SK-N-SH treated with all-trans-retinoic acid at 6 μM for 48 hours (cell line): ENCODE measurements around the gene FCER2.

ENCODE experiments used
- ARNTL ChIP-seq: fragments of 450-650 bp; formaldehyde crosslinking; IDR thresholded peaks from 2 replicates; pipeline ENCODE4 v1.5.0; 2020; ENCODE audit warnings: low read depth, mild to moderate bottlenecking, moderate library complexity, borderline replicate concordance
- CREB5 ChIP-seq: fragments of 250-450 bp; sonication (Bioruptor Pico); IDR thresholded peaks from 2 replicates; pipeline ENCODE4 v1.5.1; 2020; ENCODE audit warnings: low read depth, mild to moderate bottlenecking, moderate library complexity
- CSRNP3 ChIP-seq: fragments of 250-450 bp; sonication (Bioruptor Pico); IDR thresholded peaks from 2 replicates; pipeline ENCODE4 v1.5.1; 2021; ENCODE audit warnings: mild to moderate bottlenecking, moderate library complexity
- ESRRG ChIP-seq: fragments of 250-450 bp; sonication (Bioruptor Pico); IDR thresholded peaks from 2 replicates; pipeline ENCODE4 v1.6.1; 2021; ENCODE audit warnings: mild to moderate bottlenecking
- GLIS3 ChIP-seq: fragments of 250-450 bp; sonication (Bioruptor Pico); IDR thresholded peaks from 2 replicates; pipeline ENCODE4 v1.5.0; 2020; ENCODE audit warnings: mild to moderate bottlenecking, moderate library complexity
- PATZ1 ChIP-seq: fragments of 250-450 bp; sonication (Bioruptor Pico); IDR thresholded peaks from 2 replicates; pipeline ENCODE4 v1.8.0; 2020; ENCODE audit warnings: mild to moderate bottlenecking, moderate library complexity, borderline replicate concordance
- PPARA ChIP-seq: fragments of 250-450 bp; sonication (Bioruptor Pico); IDR thresholded peaks from 2 replicates; pipeline ENCODE4 v1.5.0; 2020; ENCODE audit warnings: mild to moderate bottlenecking, borderline replicate concordance
- RARB ChIP-seq: fragments of 250-450 bp; sonication (Bioruptor Pico); IDR thresholded peaks from 2 replicates; pipeline ENCODE4 v1.8.0; 2021; ENCODE audit warnings: mild to moderate bottlenecking, moderate library complexity
- TOX ChIP-seq: fragments of 250-450 bp; sonication (Bioruptor Pico); IDR thresholded peaks from 2 replicates; pipeline ENCODE4 v1.8.0; 2021; ENCODE audit warnings: mild to moderate bottlenecking, moderate library complexity, borderline replicate concordance
- TSHZ2 ChIP-seq: fragments of 250-450 bp; sonication (Bioruptor Pico); IDR thresholded peaks from 2 replicates; pipeline ENCODE4 v1.5.0; 2020; ENCODE audit warnings: mild to moderate bottlenecking, moderate library complexity
- ZC3H10 ChIP-seq: fragments of 250-450 bp; sonication (Bioruptor Pico); IDR thresholded peaks from 2 replicates; pipeline ENCODE4 v1.5.1; 2021; ENCODE audit warnings: mild to moderate bottlenecking, moderate library complexity
- ZFP3 ChIP-seq: fragments of 250-450 bp; sonication (Bioruptor Pico); IDR thresholded peaks from 2 replicates; pipeline ENCODE4 v1.5.0; 2020; ENCODE audit warnings: mild to moderate bottlenecking, moderate library complexity
- ZFP30 ChIP-seq: fragments of 450-650 bp; formaldehyde crosslinking; IDR thresholded peaks from 2 replicates; pipeline ENCODE4 v1.5.0; 2022; ENCODE audit warnings: mild to moderate bottlenecking, moderate library complexity
- ZNF8 ChIP-seq: fragments of 450-650 bp; formaldehyde crosslinking; IDR thresholded peaks from 2 replicates; pipeline ENCODE4 v1.5.0; 2020; ENCODE audit warnings: mild to moderate bottlenecking, moderate library complexity

- TF ChIP-seq ZFP3 (CRISPR knock-in tag) (no peak), ZNF8 (CRISPR knock-in tag) (no peak), ARNTL (CRISPR knock-in tag) (no peak), CREB5 (CRISPR knock-in tag) (no peak), ZC3H10 (CRISPR knock-in tag) (no peak), ZFP30 (no peak), PATZ1 (no peak), PPARA (CRISPR knock-in tag) (no peak), RARB (CRISPR knock-in tag) (no peak), ESRRG (CRISPR knock-in tag) (no peak), TOX (CRISPR knock-in tag) (no peak), TSHZ2 (CRISPR knock-in tag) (no peak), GLIS3 (CRISPR knock-in tag) (no peak), CSRNP3 (CRISPR knock-in tag) (no peak)
Observed at GRCh38 chr19:7672522-7672921, 29.4 kb downstream of the FCER2 start.
